GM12875 (cell line): ENCODE data around the gene PLCG1.

Experiments used
- H3K4me3 ChIP-seq: one replicate; pipeline ENCODE4 v1.5.1; 2011; ENCODE audit warnings: low read depth, low read length, control low read depth
- TF ChIP-seq, protein P1 (sequence below): IDR thresholded peaks from 2 replicates; pipeline ENCODE4 v1.5.1; 2011; ENCODE audit warnings: low read depth, mild to moderate bottlenecking, control low read depth, inconsistent platforms, low read length, moderate library complexity, borderline replicate concordance; ENCODE audit not compliant: insufficient read depth

Gene PLCG1

DNA sequence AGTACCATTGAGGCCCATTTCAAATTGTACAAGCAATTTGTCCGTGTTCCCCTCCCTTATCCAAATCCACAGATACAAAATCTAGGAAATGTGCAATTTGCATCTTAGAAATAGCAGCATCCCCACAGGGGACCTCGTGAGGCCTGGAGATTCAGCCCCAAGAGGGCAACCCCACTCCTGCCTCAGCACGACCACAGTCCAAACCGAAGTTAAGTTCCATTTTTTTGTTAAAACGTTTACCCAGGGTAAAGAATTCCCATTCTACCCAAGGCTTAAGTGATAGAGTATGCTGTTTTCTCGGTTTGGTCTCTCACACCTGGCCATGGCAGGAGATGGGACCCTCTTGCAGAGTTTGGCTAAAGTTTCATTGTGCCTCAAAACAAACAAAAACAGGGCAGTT lies 41.2 kb downstream of the PLCG1 start:
- no peak overlapping the region for H3K4me3 ChIP-seq
- TF ChIP-seq, protein P1, sequence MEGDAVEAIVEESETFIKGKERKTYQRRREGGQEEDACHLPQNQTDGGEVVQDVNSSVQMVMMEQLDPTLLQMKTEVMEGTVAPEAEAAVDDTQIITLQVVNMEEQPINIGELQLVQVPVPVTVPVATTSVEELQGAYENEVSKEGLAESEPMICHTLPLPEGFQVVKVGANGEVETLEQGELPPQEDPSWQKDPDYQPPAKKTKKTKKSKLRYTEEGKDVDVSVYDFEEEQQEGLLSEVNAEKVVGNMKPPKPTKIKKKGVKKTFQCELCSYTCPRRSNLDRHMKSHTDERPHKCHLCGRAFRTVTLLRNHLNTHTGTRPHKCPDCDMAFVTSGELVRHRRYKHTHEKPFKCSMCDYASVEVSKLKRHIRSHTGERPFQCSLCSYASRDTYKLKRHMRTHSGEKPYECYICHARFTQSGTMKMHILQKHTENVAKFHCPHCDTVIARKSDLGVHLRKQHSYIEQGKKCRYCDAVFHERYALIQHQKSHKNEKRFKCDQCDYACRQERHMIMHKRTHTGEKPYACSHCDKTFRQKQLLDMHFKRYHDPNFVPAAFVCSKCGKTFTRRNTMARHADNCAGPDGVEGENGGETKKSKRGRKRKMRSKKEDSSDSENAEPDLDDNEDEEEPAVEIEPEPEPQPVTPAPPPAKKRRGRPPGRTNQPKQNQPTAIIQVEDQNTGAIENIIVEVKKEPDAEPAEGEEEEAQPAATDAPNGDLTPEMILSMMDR, result no peak

DNA sequence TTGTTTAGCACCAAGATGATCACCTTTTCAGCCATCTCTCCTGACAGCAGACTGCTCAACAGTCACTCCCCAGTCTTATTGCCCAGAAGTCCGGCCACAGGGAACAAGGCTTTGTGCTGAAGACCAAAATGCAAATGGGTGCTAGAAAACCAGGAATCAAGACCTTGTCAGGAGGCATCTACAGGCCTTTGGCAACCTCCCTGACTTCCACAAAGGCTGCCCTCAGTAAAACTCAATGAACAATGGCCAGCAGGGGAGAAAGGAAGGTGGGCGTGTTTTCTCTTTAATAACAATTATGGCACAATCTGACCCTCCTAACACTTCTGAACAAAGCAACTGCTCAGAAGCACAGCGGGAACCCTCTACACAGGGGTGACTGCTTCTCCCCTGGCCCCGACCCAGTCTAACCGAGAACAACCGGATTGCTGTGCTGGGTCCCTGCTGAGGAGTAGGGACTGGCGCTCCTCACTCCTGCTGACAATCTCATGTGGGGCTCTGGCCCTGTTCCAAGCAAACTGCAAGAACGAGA lies 41.6 kb downstream of the PLCG1 start:
- TF ChIP-seq, protein P1, result no peak
- no peak overlapping the region for H3K4me3 ChIP-seq

DNA sequence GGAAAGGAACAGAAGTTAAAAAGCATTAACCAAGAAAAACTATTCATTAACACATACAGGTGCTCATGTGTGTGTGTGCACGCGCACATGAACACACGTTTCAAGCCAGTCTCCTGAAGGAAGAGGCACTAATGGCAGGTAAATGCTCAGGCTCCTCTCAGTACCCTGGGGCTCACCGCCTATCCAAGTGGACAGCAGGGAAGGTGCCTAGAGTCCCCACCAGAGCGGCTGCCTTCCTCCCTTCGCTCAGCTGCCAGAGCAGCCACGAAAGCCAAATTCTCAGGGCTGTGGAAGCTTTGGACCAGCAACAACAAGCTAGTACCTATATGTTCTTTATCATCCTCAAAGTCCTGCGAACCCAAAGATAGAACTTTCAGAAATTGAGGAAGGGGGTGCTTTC lies 42.6 kb downstream of the PLCG1 start:
- TF ChIP-seq, protein P1, result no peak
- no peak overlapping the region for H3K4me3 ChIP-seq

DNA sequence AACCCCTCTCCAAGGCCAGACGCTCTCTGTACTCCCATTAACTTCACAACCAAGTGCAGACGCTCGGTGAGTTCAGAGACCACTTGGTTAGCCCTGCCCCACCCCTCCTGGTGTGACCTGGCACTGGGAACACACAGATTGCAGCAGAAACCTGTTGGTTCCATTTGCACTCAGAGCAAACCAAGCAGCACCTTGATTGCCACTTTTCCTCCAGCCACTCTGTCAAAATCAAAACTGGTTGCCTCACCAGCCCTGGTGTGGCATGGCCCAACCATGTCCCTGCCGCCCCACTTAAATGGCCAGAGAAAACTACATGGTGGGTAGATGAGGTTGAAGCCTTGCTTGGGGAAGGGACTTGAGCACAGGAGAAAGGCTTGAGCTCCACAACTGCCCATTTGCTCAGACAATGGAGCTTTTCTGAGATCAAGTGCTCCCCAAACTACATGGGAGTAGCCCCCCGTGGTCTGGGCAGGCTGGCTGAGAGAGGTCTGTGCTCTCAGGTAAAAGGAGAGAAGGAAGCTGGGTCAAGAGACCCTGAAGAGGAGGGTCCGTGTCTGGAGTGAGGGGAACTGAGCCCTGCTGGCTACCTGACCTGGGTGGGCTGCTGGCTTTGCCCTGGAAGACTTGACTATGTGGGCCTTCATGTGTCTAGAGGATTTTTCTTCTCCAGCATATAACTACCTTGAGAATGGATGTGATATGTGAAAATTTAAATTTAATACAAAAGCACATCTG lies 43.4 kb downstream of the PLCG1 start:
- H3K4me3 ChIP-seq, result no peak overlapping the region
- TF ChIP-seq, protein P1, result no peak

DNA sequence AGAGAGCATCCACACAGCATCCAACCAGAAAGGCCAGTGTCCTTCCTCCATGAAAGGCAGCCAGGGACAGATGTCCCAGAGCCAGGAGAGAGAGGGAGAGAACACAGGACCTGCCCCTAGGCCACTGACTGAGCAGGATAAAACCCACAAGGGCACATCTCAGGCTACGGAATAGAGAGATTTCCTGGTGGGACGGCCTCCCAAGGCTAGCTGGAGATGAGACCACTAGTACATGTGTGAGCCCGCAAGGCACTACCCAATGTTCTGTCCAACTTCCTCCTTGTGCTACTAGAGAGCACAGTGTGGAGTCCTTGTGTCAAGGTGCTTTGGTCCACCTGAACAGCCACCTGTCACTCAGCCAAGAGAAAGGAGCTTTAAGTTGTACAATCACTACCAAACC lies 44.2 kb downstream of the PLCG1 start:
- no peak overlapping the region for H3K4me3 ChIP-seq
- TF ChIP-seq, protein P1, result no peak

DNA sequence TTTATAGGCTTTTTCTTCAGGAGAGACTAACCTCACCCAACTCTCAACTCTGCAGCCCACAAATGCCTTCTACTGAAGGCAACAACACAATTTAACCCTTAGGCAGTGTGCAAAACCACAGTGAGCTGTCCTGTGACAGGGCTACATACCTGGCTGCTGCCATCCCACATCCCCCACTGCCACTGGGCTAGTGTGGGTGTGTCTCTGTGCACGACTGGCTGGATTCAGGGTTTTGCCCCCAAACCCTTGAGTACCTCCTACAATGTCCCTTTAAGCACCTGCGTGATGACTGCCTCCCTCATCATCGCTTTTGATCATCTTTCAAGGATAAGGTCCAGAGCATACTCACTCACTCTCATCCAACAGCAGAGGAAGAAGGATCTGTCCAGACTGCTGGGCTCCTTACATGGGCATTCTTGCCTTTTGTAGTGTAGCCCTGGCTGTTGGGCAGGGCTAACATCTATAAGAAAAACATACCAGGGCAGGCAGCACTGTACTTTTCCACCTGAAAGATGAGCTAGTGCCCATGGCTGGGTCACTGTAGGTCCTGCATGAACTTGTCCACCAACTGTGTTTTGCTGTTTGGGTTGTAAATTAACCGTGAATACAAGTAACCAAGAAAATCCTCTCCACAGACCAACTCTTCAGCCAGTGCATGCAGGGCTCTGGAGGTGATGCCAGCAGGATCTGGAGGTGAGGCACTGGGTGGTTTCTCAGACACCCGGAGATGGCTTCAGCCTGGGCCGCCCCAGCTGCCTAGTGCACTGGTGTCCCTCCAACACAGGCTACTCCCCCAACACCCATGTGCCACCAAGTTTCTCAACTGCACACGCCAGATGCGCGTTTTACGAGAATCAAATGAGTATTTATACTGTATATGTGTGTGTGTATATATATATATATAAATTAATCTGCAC lies 45.2 kb downstream of the PLCG1 start:
- no peak overlapping the region for H3K4me3 ChIP-seq
- TF ChIP-seq, protein P1, result no peak
